ENCODE results near the gene PLCB2.

Gene PLCB2

GRCh38 chr15:40325700-40326099 lies 18.0 kb upstream of the PLCB2 start:
- DNase-seq = no peak

DNA sequence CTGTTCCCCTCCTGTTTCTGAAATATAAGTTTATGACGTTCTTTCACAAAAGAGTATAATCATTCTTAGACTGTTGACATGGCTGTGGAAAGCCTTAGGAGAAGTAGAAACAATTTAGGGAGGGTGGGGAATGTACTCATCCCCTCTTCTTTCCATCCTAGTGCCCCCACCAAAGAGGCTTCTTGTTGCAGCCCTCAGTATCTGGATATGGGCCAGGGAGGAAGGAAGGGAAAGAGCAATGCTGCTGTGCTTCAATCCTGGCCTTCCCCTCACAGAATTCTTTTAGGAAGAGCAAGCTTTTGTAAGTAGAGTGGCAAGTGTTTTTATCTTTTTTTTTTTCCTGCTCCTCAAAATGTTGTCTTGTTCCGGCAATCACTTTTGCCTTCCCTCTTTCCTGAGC lies 17.5 kb upstream of the PLCB2 start:
- peak in 1 of 56 donors; percentile 5 for DNase-seq

DNA sequence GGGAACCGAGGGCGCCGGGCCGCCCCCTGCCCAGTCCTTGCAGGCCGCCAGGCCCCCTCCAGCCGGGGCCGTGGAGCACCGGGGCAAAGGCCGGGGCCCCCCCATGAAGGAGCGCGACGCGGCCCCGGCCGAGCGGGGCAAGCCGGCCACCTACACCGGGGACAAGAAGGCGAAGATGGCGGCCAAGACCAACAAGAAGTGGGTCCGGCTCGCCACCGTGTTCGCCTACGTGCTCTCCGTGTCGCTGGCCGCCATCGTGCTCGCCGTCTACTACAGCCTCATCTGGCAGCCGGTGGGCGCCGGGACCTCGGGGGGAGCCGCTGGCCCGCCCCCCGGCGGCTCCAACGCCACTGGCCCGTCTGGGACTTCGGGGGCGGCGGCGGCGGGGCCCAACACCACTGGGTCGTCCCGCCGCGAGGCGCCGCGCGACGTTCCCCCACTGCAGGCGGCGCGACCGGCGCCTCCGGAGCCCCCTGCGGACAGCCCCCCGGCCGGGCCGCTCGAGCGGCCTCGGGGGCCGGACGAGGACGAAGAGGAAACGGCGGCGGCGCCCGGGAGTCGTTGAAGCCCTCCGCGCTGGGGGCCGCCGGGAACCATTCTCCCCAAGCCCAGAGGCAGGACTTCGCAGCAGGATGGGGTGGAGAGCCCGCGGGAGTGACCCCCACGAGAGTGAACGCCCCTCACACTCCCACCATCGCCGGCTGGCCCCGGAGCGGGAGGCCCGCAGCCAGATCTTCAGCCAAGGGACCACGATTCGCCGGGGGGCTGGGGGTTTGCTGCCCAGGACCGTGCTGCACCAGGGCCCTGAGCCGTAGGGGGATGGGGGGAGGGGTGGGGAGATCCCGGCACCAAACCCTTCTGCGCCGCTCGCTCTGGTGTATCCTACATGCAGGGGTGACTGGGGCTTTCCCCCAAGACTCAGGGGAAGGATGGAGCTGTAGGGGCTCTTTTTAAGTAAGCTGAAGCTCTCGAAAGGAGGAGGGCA lies 16.5 kb upstream of the PLCB2 start:
- DNase-seq = peak in 4 of 56 donors; percentile 11 to 32 (median 24)

GRCh38 chr15:40323239-40323952 lies 15.7 kb upstream of the PLCB2 start, which contains the start of gene INAFM2:
Gene INAFM2 (plus strand): TSS chr15:40323692. CDS start chr15:40324056, 364 bp downstream.
- DNase-seq = peak in 54 of 56 donors; percentile 43 to 93 (median 78)

DNA sequence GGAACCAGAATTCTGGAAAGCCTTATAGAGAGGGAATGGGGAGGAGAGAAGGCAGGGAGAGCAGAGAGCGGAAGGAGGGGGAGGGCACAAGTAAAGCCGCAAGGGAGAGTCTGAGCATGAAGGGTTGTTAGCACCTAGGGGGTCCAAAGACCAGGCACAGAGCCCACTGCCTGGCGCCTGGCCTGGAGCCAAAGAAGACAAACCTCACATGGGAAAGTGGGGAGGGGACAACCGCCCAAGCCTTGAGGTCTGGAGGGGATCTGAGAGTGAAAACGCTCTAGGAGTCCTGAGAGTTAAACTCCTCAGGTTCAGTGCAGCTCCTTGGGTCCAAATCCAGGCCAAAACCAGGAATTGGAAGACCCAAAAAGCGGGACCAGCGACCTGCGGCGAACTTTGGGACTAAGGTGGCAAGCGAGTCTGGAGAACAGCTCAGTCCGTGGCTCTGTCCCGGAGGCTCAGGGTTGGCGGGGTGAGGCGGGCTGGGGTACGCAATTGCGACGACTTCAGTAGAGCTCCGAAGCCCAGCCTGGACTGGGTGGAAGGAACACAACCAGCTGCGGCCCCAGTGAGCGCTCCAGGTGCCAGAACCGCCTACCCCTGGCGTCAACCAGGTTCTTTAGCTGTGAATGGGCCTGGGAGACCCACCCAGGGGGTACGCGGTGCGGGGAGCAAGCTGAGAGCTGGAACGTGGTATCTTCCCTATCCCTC lies 14.9 kb upstream of the PLCB2 start:
- DNase-seq = peak in 2 of 56 donors; percentile 44 to 56

- peak in 32 of 56 donors; percentile 7 to 78 (median 36) for DNase-seq
Observed at GRCh38 chr15:40320931-40321371, 13.2 kb upstream of the PLCB2 start.

DNA sequence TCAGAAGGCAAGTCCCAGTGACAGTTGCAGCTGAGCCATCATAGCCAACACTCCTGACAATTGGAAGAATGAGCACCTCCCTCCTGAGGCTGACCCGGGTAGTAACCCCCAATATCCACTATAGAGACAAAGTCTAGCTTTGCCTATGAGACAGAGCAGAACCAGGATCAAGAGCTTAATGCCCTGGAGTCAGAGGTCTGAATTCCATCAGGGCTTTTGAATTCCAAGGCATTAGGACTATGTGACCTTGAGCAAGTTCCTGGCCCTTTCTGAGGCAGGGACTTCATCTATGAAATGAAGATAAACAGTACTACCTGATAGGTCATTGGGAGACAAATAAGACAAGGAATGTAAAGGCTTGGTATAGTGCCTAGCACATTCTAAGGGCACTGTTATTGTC lies 12.7 kb upstream of the PLCB2 start:
- no peak for DNase-seq

GRCh38 chr15:40317580-40317979 lies 9.8 kb upstream of the PLCB2 start:
- DNase-seq = no peak

- no peak for DNase-seq
Observed at GRCh38 chr15:40316931-40317330, 9.2 kb upstream of the PLCB2 start.

- no peak for DNase-seq
Observed at GRCh38 chr15:40314723-40315276, 7.1 kb upstream of the PLCB2 start.

DNA sequence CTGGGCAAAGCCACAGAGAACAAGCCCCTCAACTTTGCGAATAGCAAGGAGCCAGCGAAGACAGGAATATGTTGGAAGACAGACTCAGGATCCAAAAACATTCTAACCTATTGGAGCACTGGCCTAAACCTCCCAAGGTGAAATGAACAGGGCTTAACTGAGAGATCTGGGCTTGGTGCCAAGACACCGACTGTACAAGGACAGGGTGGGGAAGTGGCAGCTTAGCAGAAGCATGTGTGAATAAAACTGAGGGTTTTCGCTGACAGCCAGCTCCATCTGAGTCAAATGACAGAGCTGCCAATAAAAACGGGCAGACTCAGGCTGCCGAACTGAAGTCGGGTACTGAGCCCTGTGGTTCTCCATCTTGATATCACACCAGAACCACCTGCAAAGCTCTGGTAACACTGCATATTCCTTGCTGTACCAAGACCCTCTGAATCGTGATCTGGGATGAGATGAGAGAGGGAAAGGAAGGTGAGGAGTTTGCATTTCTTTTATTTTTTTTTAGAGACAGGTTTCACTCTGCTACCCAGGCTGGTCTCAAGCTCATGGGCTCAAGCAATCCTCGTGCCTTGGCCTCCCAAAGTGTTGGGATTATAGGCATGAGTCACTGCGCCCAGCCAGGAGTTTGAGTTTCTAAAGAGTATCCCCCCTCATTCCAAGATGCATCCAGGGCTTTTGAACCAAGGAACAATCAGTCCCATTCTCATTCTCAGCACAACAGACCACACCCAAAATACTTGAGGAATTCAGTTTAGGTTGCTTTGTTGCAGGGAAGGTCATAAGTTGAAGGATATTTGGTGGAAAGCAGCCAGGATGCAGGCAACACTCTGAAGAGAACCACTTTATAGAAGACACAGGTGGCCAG lies 6.0 kb upstream of the PLCB2 start:
- peak in 16 of 56 donors; percentile 5 to 56 (median 25) for DNase-seq

DNA sequence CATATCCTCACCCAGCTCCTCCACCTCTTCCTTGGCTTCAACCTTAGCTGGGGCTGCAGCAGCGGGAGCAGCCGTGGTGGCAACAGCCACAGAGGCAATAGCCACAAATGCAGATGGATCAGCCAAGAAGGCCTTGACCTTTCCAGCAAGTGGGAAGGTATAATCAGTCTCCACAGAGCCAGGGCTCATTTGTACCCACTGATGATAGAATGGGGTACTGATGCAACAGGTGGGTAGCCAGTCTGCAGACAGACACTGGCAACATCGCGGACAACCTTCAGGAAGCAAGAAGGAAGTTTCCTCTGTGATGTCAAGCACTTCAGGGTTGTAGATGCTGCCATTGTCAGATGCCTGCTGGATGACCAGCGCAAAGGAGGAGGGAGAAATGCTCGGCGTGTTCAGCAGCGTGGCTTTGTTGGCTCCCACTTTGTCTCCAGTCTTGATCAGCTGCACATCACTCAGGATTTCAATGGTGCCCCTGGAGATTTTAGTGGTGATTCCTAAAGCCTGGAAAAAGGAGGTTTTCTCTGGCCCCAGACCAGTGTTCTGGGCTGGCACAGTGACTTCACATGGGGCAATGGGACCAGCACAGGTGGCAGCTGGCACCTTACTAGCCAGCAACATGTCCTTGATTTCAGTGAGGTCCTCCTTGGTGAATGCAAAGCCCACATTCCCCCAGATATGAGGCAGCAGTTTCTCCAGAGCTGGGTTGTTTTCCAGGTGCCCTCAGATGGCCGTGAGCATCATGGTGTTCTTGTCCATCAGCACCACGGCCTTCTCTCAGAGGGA lies 4.8 kb upstream of the PLCB2 start:
- no peak for DNase-seq

DNA sequence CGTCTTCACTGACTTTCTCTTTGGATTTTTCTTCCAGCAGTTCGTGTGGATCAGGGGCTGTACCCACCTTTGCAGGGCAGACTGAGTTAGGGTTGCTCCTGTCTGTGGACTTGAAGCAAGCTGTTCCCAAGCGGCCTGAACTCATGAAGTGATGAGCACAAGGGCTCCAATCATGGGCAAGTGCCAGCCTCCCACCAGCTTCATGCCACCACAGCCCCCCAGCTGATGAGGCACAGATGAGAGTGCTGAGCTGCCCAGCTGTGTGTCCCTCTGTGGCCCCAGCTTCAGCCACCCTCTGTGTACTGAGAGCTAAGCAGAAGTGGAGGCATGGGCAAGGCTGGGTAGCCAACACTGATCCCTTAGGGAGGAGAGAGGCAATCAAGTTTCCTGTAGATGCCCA lies 3.3 kb upstream of the PLCB2 start:
- DNase-seq = no peak

GRCh38 chr15:40310001-40310959 lies 2.5 kb upstream of the PLCB2 start:
- DNase-seq = peak in 24 of 56 donors; percentile 6 to 60 (median 32)

DNA sequence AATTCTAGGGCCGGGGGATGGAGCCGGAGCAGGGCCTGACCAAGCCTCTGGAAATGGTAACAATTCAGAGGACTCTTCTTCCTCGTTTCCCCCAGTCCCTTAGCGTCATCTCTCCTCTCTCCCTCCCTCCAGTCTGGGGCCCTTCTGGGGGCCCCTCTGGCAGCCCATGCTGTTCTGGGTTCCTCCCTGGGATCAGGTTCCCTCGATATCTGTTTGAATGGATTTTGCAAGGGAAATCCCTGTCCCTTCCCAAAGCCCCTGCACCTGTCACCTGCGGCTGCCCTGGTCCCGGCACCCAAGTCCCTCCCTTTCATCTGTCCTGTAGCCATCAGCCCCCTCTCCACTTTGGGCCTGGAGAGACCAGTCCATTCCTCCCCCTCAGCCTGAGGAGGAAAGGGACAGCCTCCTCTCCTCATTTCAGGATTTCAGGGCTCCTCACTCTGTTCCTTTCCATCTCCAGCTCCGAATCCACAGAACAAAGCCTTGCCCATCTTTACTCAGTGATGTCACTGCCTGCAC lies 1.7 kb upstream of the PLCB2 start:
- DNase-seq = no peak

DNA sequence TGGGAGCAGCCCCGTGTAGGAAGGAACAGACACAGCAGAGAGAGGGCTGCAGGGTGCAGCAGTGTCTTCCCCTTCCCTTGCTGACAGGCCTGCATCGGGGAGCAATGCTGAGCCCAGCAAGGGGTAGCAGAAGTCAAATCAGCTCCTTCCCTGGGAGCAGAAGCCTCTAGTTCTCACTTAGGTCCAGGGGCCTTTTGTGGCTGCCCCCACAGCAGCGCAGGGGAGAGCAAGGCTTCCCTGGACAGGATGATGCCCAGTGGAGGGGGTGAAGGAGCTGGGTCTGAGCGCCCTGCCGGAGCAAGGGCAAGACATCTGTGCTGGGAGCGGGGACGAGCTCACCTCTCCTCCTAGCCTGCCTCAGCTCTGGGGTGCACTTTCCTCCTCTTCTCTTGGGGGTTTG lies 827 bp downstream of the PLCB2 start:
- no peak for DNase-seq

DNA sequence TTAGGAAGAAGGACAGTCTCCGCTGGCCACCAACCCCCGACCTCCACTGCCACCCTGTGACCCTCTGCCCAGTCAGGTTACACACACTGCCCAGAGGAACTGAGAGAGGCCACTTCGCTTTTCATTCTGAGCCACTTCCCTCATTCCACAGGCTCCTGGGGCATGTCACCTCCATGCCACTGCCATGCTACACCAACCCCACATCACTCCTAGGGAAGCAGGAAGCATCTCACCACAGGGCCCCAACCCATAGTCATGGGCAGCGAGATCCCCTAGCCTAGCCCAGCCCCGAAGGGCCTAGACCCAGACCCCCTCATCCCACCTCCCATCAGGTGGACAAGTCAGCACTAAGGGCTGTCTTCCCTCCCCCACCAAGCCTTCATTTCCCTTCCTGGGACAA lies 1.4 kb downstream of the PLCB2 start:
- DNase-seq = peak in 9 of 56 donors; percentile 11 to 38 (median 21)

DNA sequence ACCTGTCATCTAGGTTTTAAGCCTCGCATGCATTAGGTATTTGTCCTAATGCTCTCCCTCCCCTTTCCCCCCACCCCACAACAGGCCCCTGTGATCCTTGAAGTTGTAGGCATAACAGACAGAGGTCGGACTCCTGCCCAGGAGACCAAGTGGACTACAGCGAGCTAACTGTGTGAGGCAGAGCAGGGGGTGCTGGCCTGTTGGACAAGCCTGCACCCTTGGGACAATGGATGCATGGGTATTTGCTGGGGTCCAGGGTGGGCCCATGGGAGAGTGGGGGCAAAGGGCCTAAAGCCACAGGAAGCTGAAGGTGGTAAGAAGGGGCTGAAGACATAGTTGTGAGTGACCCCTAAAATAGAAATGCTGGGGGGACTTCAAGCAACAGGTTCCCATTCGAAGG lies 2.5 kb downstream of the PLCB2 start:
- no peak for DNase-seq
